Measurements from ENCODE around the gene KIAA1549. TPM values are rescaled to one million over a fixed set of nuclear protein-coding genes. Genes with fewer than 3 reads are reported as not detected.

The KIAA1549 gene
- total RNA-seq, 1 experiment from 2014 or later = 18.7 TPM

GRCh38 chr7:138957753-138958390, 23.3 kb downstream of the KIAA1549 start:
- Mint-ChIP-seq H3K4me1 (peaks cover 38% of the 10 kb centered on the region), H3K27me3 (ENCODE audit: low read depth) (no peaks in the 10 kb centered on the region), H3K9me3 (no peaks in the 10 kb centered on the region), H3K27ac (0 out of 2 replicates have a peak overlapping the region, but pooled peaks have one; percentile 9), H3K4me3 (no peak overlapping the region), H3K36me3 (no peaks in the 10 kb centered on the region)
- TF ChIP-seq USF1 (CRISPR knock-in tag; IDR thresholded peaks at IDR 0.05) = no peak
- TF ChIP-seq FOXP4 (CRISPR knock-in tag; IDR thresholded peaks at IDR 0.05) = no peak
- TF ChIP-seq IRF2 (CRISPR knock-in tag; IDR thresholded peaks at IDR 0.05; ENCODE audit: borderline replicate concordance, low read depth) = no peak
- TF ChIP-seq ESRRA (CRISPR knock-in tag; IDR thresholded peaks at IDR 0.05; ENCODE audit: borderline replicate concordance) = no peak
- no peak for TF ChIP-seq ZNF512 (CRISPR knock-in tag; IDR thresholded peaks at IDR 0.05; ENCODE audit: borderline replicate concordance)
- TF ChIP-seq ZBTB43 (CRISPR knock-in tag; IDR thresholded peaks at IDR 0.05) = no peak
- TF ChIP-seq ZNF425 (CRISPR knock-in tag; conservative IDR thresholded peaks at IDR 0.05) = no peak
- no peak for TF ChIP-seq OVOL2 (CRISPR knock-in tag; IDR thresholded peaks at IDR 0.05; ENCODE audit: borderline replicate concordance)
- TF ChIP-seq NFATC4 (CRISPR knock-in tag; IDR thresholded peaks at IDR 0.05) = no peak
- TF ChIP-seq GTF2I (CRISPR knock-in tag; conservative IDR thresholded peaks at IDR 0.05) = no peak
- ATAC-seq (no peak), DNase-seq (ENCODE audit: low spot score) (no peak)
- ChIA-PET POLR2A (no interaction called here), CTCF (no interaction called here)

GRCh38 chr7:138957217-138957616, 24.0 kb downstream of the KIAA1549 start:
- CTCF ChIA-PET = no interaction called here
- H3K4me3 Mint-ChIP-seq = no peak overlapping the region
- no peaks in the 10 kb centered on the region for H3K9me3 Mint-ChIP-seq
- H3K4me1 Mint-ChIP-seq = peaks cover 39% of the 10 kb centered on the region
- POLR2A ChIA-PET = no interaction called here
- no peak overlapping the region for H3K27ac Mint-ChIP-seq
- ATAC-seq = no peak
- no peaks in the 10 kb centered on the region for H3K27me3 Mint-ChIP-seq (ENCODE audit: low read depth)
- no peaks in the 10 kb centered on the region for H3K36me3 Mint-ChIP-seq
- DNase-seq (ENCODE audit: low spot score) = no peak
- TF ChIP-seq IRF2 (CRISPR knock-in tag; IDR thresholded peaks at IDR 0.05; ENCODE audit: borderline replicate concordance, low read depth) (no peak), USF1 (CRISPR knock-in tag; IDR thresholded peaks at IDR 0.05) (no peak), ZSCAN18 (CRISPR knock-in tag; IDR thresholded peaks at IDR 0.05) (no peak), CTCF (IDR thresholded peaks at IDR 0.05) (no peak), ZNF396 (CRISPR knock-in tag; IDR thresholded peaks at IDR 0.05; ENCODE audit: borderline replicate concordance) (no peak), ZNF317 (CRISPR knock-in tag; IDR thresholded peaks at IDR 0.05; ENCODE audit: borderline replicate concordance, low read depth) (no peak), ATF2 (CRISPR knock-in tag; IDR thresholded peaks at IDR 0.05; ENCODE audit: borderline replicate concordance, low read depth) (no peak), CDX4 (CRISPR knock-in tag; IDR thresholded peaks at IDR 0.05; ENCODE audit: borderline replicate concordance) (no peak), ZNF263 (CRISPR knock-in tag; IDR thresholded peaks at IDR 0.05; ENCODE audit: low read depth) (no peak), ZNF219 (CRISPR knock-in tag; IDR thresholded peaks at IDR 0.05; ENCODE audit: borderline replicate concordance) (no peak), TEAD1 (CRISPR knock-in tag; IDR thresholded peaks at IDR 0.05) (no peak)

All from WTC11 (cell line).